ENCODE measurements around the gene TESMIN.

GRCh38 chr11:68780829-68781228 lies 29.5 kb upstream of the TESMIN start:
- no peak for TF ChIP-seq EZH2phosphoT487 (IDR thresholded peaks at IDR 0.05; ENCODE audit: insufficient read depth, low read depth)
- TF ChIP-seq EZH2 (IDR thresholded peaks at IDR 0.05; ENCODE audit: insufficient read depth, poor library complexity, severe bottlenecking): no peak

Data from GM23248 (cell line).